Measurements from ENCODE around the gene C3.

GRCh38 chr19:6680141-6680540, 40.3 kb downstream of the C3 start:
- TF ChIP-seq, protein P1, sequence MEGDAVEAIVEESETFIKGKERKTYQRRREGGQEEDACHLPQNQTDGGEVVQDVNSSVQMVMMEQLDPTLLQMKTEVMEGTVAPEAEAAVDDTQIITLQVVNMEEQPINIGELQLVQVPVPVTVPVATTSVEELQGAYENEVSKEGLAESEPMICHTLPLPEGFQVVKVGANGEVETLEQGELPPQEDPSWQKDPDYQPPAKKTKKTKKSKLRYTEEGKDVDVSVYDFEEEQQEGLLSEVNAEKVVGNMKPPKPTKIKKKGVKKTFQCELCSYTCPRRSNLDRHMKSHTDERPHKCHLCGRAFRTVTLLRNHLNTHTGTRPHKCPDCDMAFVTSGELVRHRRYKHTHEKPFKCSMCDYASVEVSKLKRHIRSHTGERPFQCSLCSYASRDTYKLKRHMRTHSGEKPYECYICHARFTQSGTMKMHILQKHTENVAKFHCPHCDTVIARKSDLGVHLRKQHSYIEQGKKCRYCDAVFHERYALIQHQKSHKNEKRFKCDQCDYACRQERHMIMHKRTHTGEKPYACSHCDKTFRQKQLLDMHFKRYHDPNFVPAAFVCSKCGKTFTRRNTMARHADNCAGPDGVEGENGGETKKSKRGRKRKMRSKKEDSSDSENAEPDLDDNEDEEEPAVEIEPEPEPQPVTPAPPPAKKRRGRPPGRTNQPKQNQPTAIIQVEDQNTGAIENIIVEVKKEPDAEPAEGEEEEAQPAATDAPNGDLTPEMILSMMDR (IDR thresholded peaks at IDR 0.05) = no peak
- no peak for TF ChIP-seq EZH2phosphoT487 (IDR thresholded peaks at IDR 0.05)
